ENCODE results near the gene LIMS1.

DNA sequence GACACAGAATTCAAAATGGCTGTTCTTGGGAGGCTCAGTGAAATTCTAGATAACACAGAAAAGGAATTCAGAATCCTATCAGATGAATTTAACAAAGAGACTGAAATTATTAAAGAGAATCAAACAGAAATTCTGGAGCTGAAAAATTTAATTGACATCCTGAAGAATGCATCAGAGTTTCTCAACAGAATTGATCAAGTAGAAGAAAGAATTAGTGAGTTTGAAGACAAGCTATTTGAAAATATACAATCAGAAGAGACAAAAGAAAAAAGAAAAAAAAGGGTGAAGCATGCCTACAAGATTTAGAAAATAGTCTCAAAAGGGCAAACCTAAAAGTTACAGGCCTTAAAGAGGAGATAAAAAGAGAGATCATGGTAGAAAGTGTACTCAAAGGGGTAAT, 173.0 kb downstream of the LIMS1 start:
- no peak for TF ChIP-seq SRF (IDR thresholded peaks at IDR 0.05; ENCODE audit: low read depth)
- TF ChIP-seq, protein P1, sequence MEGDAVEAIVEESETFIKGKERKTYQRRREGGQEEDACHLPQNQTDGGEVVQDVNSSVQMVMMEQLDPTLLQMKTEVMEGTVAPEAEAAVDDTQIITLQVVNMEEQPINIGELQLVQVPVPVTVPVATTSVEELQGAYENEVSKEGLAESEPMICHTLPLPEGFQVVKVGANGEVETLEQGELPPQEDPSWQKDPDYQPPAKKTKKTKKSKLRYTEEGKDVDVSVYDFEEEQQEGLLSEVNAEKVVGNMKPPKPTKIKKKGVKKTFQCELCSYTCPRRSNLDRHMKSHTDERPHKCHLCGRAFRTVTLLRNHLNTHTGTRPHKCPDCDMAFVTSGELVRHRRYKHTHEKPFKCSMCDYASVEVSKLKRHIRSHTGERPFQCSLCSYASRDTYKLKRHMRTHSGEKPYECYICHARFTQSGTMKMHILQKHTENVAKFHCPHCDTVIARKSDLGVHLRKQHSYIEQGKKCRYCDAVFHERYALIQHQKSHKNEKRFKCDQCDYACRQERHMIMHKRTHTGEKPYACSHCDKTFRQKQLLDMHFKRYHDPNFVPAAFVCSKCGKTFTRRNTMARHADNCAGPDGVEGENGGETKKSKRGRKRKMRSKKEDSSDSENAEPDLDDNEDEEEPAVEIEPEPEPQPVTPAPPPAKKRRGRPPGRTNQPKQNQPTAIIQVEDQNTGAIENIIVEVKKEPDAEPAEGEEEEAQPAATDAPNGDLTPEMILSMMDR (IDR thresholded peaks at IDR 0.05 in 2 of 3, conservative IDR thresholded peaks at IDR 0.05 in 1 of 3; ENCODE audit: borderline replicate concordance in 1 of 3, insufficient read depth in 1 of 3, low read depth in 2 of 3, low read length in 2 of 3): no peak
